A549 (cell line): Measurements from ENCODE around the gene MAMSTR.

Experiments
- BHLHE40 ChIP-seq: IDR thresholded peaks from 2 replicates; pipeline ENCODE4 v1.6.1; 2012; ENCODE audit warnings: low read depth, low read length, inconsistent platforms
- CTCF ChIP-seq: fragments of >200 bp; sonication (Bioruptor Twin); formaldehyde crosslinking; IDR thresholded peaks from 3 replicates; pipeline ENCODE4 v1.5.1; 2016
- EP300 ChIP-seq, 2 experiments: fragments of >200 bp; sonication (Bioruptor Twin); formaldehyde crosslinking; IDR thresholded peaks; 2 replicates in 1 of 2; 3 replicates in 1 of 2; pipeline ENCODE4 v1.6.1; 2016 to 2017
- JUNB ChIP-seq: fragments of >200 bp; sonication (Bioruptor Twin); formaldehyde crosslinking; IDR thresholded peaks from 2 replicates; pipeline ENCODE4 v1.6.1; 2016
- KDM1A ChIP-seq: fragments of 200-600 bp; sonication (generic); IDR thresholded peaks from 2 replicates; pipeline ENCODE4 v1.6.1; 2016; ENCODE audit warnings: low read depth, mild to moderate bottlenecking
- MYC ChIP-seq: IDR thresholded peaks from 2 replicates; pipeline ENCODE4 v1.6.1; 2012; ENCODE audit warnings: mild to moderate bottlenecking, inconsistent platforms, low read length, improper control_type of control experiment, borderline replicate concordance
- POLR2A ChIP-seq: IDR thresholded peaks from 2 replicates; pipeline ENCODE4 v1.6.1; 2012; ENCODE audit warnings: mild to moderate bottlenecking, low read length
- RNF2 ChIP-seq: fragments of 200-600 bp; sonication (generic); IDR thresholded peaks from 2 replicates; pipeline ENCODE4 v1.6.1; 2016; ENCODE audit warnings: low read depth, mild to moderate bottlenecking, antibody characterized with exemption, moderate library complexity, borderline replicate concordance
- TF ChIP-seq, protein P1 (sequence below): IDR thresholded peaks from 2 replicates; pipeline ENCODE4 v1.6.1; 2012; ENCODE audit warnings: low read depth, borderline replicate concordance

DNA sequence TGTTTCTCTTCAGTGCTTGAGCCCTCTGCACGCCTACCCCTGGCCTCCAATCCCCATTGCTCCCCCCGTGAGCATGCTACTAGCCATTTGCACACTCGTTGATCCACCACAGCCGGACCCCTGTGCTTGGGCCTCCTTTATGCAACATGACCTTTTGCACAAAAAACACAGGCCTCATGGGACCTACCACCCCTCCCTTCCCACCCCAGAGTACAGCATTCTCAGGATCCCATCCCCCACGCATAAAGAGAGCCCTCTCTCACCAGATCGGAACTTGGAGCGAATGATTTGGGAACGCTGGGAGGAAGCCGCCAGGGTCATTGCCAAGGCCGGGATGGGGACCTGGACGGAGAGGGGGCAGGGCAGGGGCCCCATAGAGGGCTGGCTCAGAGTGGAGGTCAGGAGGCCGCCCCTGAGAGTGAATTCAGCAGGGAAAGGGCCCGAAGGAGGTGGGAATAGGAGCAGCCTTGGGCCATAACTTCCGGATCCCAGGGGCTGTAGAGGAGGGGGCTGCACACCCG, 754 bp downstream of the MAMSTR start:
- TF ChIP-seq RNF2 (no peak), CTCF (no peak), KDM1A (no peak), BHLHE40 (no peak), MYC (no peak), JUNB (no peak), POLR2A (no peak), EP300 (IDR thresholded peaks at IDR 0.05) (no peak)
- TF ChIP-seq, protein P1, sequence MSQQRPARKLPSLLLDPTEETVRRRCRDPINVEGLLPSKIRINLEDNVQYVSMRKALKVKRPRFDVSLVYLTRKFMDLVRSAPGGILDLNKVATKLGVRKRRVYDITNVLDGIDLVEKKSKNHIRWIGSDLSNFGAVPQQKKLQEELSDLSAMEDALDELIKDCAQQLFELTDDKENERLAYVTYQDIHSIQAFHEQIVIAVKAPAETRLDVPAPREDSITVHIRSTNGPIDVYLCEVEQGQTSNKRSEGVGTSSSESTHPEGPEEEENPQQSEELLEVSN = no peak
